IMR-90 (cell line): Measurements from ENCODE around the gene FLT3. TPM values are rescaled to one million over a fixed set of nuclear protein-coding genes. Genes with fewer than 3 reads are reported as not detected.

Experiments used
- ATAC-seq: fragments of 200-7000 bp; cut with Tn5 transposase; 2 replicates; pipeline ENCODE4 v1.9.1; 2020; ENCODE audit warnings: low read depth, mild to moderate bottlenecking, moderate library complexity
- BruUV-seq: library from RNA; stranded (reverse); fragments of 400-500 nt; replicated peaks from 2 replicates; lab custom pipeline; 2021; lab: Mats Ljungman, UMichigan
- CTCF ChIA-PET: fragments of 300-600 bp; formaldehyde crosslinking; extraction: SDS; loops from one replicate; lab custom pipeline; 2021; ENCODE audit warnings: antibody characterized with exemption; lab: Yijun Ruan, JAX
- POLR2A ChIA-PET: fragments of 300-600 bp; sonication (Branson Sonifier 250); formaldehyde crosslinking; loops from one replicate; lab custom pipeline; 2022; ENCODE audit warnings: antibody characterized with exemption; ENCODE audit not compliant: unreplicated experiment; lab: Charles Lee
- DNase-seq: peaks from one replicate; pipeline ENCODE4 v3.0.0; 2013
- H2AFZ ChIP-seq: replicated peaks from 2 replicates; pipeline ENCODE3; 2013; ENCODE audit warnings: low read length, mild to moderate bottlenecking; ENCODE audit not compliant: poor library complexity
- H2AK5ac ChIP-seq: 2 replicates; pipeline ENCODE4 v1.6.1; 2013; ENCODE audit warnings: low read depth, low read length, inconsistent platforms
- H2AK9ac ChIP-seq: replicated peaks from 2 replicates; pipeline ENCODE3; 2013; ENCODE audit warnings: mild to moderate bottlenecking, low read depth, low read length, moderate library complexity; ENCODE audit not compliant: poor library complexity
- H2BK120ac ChIP-seq: 2 replicates; pipeline ENCODE4 v1.6.1; 2013; ENCODE audit warnings: low read depth, low read length, inconsistent platforms
- H2BK15ac ChIP-seq: 3 replicates; pipeline ENCODE4 v1.6.1; 2013; ENCODE audit warnings: low read depth, low read length, inconsistent platforms
- H2BK20ac ChIP-seq: 2 replicates; pipeline ENCODE4 v1.6.1; 2013; ENCODE audit warnings: low read depth, mild to moderate bottlenecking, inconsistent platforms, low read length, moderate library complexity
- H2BK5ac ChIP-seq: 2 replicates; pipeline ENCODE4 v1.6.1; 2013; ENCODE audit warnings: mild to moderate bottlenecking, low read depth, low read length, inconsistent platforms; ENCODE audit not compliant: poor library complexity, severe bottlenecking
- H3K14ac ChIP-seq: replicated peaks from 2 replicates; pipeline ENCODE4 v1.6.1; 2013; ENCODE audit warnings: low read depth, low read length, inconsistent platforms
- H3K18ac ChIP-seq: 2 replicates; pipeline ENCODE4 v1.6.1; 2013; ENCODE audit warnings: low read depth, low read length, control low read depth
- H3K23ac ChIP-seq: 2 replicates; pipeline ENCODE4 v1.6.1; 2013; ENCODE audit warnings: low read depth, low read length, inconsistent platforms
- H3K27ac ChIP-seq: 2 replicates; pipeline ENCODE4 v1.5.1; 2013; ENCODE audit warnings: mild to moderate bottlenecking, control low read depth, low read length; ENCODE audit not compliant: insufficient read depth
- H3K27me3 ChIP-seq: 2 replicates; pipeline ENCODE4 v1.6.1; 2013; ENCODE audit warnings: low read length; ENCODE audit not compliant: control insufficient read depth, insufficient read depth
- H3K36me3 ChIP-seq: 2 replicates; pipeline ENCODE4 v1.6.1; 2013; ENCODE audit warnings: low read length, mixed read lengths; ENCODE audit not compliant: control insufficient read depth, insufficient read depth
- H3K4ac ChIP-seq: 2 replicates; pipeline ENCODE4 v1.6.1; 2013; ENCODE audit warnings: low read depth, low read length, inconsistent platforms
- H3K4me1 ChIP-seq: 2 replicates; pipeline ENCODE4 v1.6.1; 2013; ENCODE audit warnings: low read length, mixed read lengths; ENCODE audit not compliant: control insufficient read depth, insufficient read depth
- H3K4me2 ChIP-seq: 2 replicates; pipeline ENCODE4 v1.6.1; 2013; ENCODE audit warnings: low read depth, mild to moderate bottlenecking, control low read depth, low read length, moderate library complexity
- H3K4me3 ChIP-seq: 2 replicates; pipeline ENCODE4 v1.5.1; 2013; ENCODE audit warnings: low read depth, mild to moderate bottlenecking, control low read depth, low read length, moderate library complexity; ENCODE audit not compliant: insufficient read depth
- H3K56ac ChIP-seq: 2 replicates; pipeline ENCODE4 v1.6.1; 2013; ENCODE audit warnings: low read length, inconsistent platforms; ENCODE audit not compliant: insufficient read depth; ENCODE audit errors: extremely low read depth
- H3K79me1 ChIP-seq, 2 experiments: 2 replicates each; pipeline ENCODE4 v1.6.1; 2013; ENCODE audit warnings: low read length in 2 of 2, inconsistent platforms in 1 of 2, low read depth in 1 of 2
- H3K9ac ChIP-seq: 2 replicates; pipeline ENCODE4 v1.6.1; 2013; ENCODE audit warnings: low read depth, low read length, control low read depth
- H3K9me1 ChIP-seq: 2 replicates; pipeline ENCODE4 v1.6.1; 2013; ENCODE audit warnings: low read length, inconsistent platforms; ENCODE audit not compliant: insufficient read depth
- H3K9me3 ChIP-seq: 2 replicates; pipeline ENCODE4 v1.6.1; 2013; ENCODE audit warnings: low read length; ENCODE audit not compliant: control insufficient read depth, insufficient read depth
- H4K20me1 ChIP-seq: 2 replicates; pipeline ENCODE4 v1.6.1; 2013; ENCODE audit warnings: low read length, inconsistent platforms; ENCODE audit not compliant: insufficient read depth
- H4K5ac ChIP-seq: 2 replicates; pipeline ENCODE4 v1.6.1; 2013; ENCODE audit warnings: mild to moderate bottlenecking, low read depth, low read length, control low read depth
- H4K8ac ChIP-seq, 2 experiments: 2 replicates each; pipeline ENCODE4 v1.6.1; 2013; ENCODE audit warnings: low read depth in 2 of 2, low read length in 2 of 2, control low read depth in 1 of 2, inconsistent platforms in 1 of 2
- H4K91ac ChIP-seq: 2 replicates; pipeline ENCODE4 v1.6.1; 2013; ENCODE audit warnings: low read depth, low read length, inconsistent platforms; ENCODE audit not compliant: insufficient read depth
- BHLHE40 ChIP-seq: fragments of 150-350 bp; IDR thresholded peaks from 2 replicates; pipeline ENCODE4 v1.6.1; 2016; ENCODE audit warnings: mild to moderate bottlenecking, low read depth, low read length
- CEBPB ChIP-seq: IDR thresholded peaks from 2 replicates; pipeline ENCODE4 v1.6.1; 2012; ENCODE audit warnings: low read depth, low read length, improper control_type of control experiment
- CHD1 ChIP-seq: IDR thresholded peaks from 2 replicates; pipeline ENCODE4 v1.6.1; 2012; ENCODE audit warnings: low read depth, low read length, improper control_type of control experiment
- ELK1 ChIP-seq: fragments of 150-350 bp; IDR thresholded peaks from 2 replicates; pipeline ENCODE4 v1.6.1; 2016; ENCODE audit warnings: low read depth, mild to moderate bottlenecking, low read length, moderate library complexity, borderline replicate concordance
- MAFK ChIP-seq: IDR thresholded peaks from 2 replicates; pipeline ENCODE4 v1.6.1; 2012; ENCODE audit warnings: low read depth, low read length, improper control_type of control experiment
- MAZ ChIP-seq: IDR thresholded peaks from 2 replicates; pipeline ENCODE4 v1.6.1; 2012; ENCODE audit warnings: low read depth, mild to moderate bottlenecking, low read length, improper control_type of control experiment, moderate library complexity, borderline replicate concordance
- NFE2L2 ChIP-seq: fragments of 150-350 bp; IDR thresholded peaks from 2 replicates; pipeline ENCODE4 v1.6.1; 2016; ENCODE audit warnings: low read depth, mild to moderate bottlenecking, low read length
- POLR2A ChIP-seq: IDR thresholded peaks from 2 replicates; pipeline ENCODE4 v1.6.1; 2012; ENCODE audit warnings: mild to moderate bottlenecking, low read depth, low read length
- RAD21 ChIP-seq: IDR thresholded peaks from 2 replicates; pipeline ENCODE4 v1.6.1; 2012; ENCODE audit warnings: low read length, improper control_type of control experiment
- RCOR1 ChIP-seq: IDR thresholded peaks from 2 replicates; pipeline ENCODE4 v1.6.1; 2012; ENCODE audit warnings: mild to moderate bottlenecking, low read length, improper control_type of control experiment; ENCODE audit not compliant: insufficient replicate concordance
- RFX5 ChIP-seq: IDR thresholded peaks from 2 replicates; pipeline ENCODE4 v1.8.0; 2012; ENCODE audit warnings: low read depth, mild to moderate bottlenecking, low read length, moderate library complexity
- SMC3 ChIP-seq: fragments of 150-350 bp; IDR thresholded peaks from 2 replicates; pipeline ENCODE4 v1.6.1; 2016; ENCODE audit warnings: low read depth, mild to moderate bottlenecking, antibody characterized with exemption, low read length, moderate library complexity
- WGBS, 2 experiments: methylation state at CpG; one replicate each; pipeline versions ENCODE4 v1.1.5 to v1.1.7; 2013; ENCODE audit warnings: missing lambda C conversion rate in 2 of 2; ENCODE audit not compliant: insufficient read length in 1 of 2; ENCODE audit errors: extremely low coverage in 2 of 2; 5-methylcytosine and 5-hydroxymethylcytosine counted together
- dilution Hi-C: fragments of 300-500 bp; cut with HindIII; formaldehyde crosslinking; loops from one replicate; pipeline ENCODE4 v1.14.3; 2018; ENCODE audit warnings: low sequenced_read_pairs; ENCODE audit not compliant: unreplicated experiment
- in situ Hi-C: fragments of 300-500 bp; cut with MboI; formaldehyde crosslinking; loops from 3 replicates; pipeline ENCODE4 v1.14.3; 2019; ENCODE audit warnings: low sequenced_read_pairs, inconsistent platforms, mixed read lengths
- intact Hi-C: fragments of 100-400 bp; cut with micrococcal nuclease; formaldehyde crosslinking; loops from 2 replicates; pipeline ENCODE4 v1.10.0; 2022
- polyA plus RNA-seq, 3 experiments: library from polyadenylated mRNA; depleted of rRNA; stranded (reverse); fragments of >200 nt; gene quantifications; 2 replicates each; pipeline ENCODE4 v1.2.3, GENCODE V29; 2012; ENCODE audit warnings: low replicate concordance in 1 of 3
- total RNA-seq: library from RNA; depleted of rRNA; stranded (reverse); fragments of >200 nt; gene quantifications from 2 replicates; pipeline ENCODE4 v1.2.3, GENCODE V29; 2012
- TF ChIP-seq, protein P1 (sequence below): fragments of 150-350 bp; IDR thresholded peaks from 2 replicates; pipeline ENCODE4 v1.6.1; 2017; ENCODE audit warnings: mild to moderate bottlenecking, antibody characterized with exemption, low read length, low read depth
- TF ChIP-seq, protein P2 (sequence below): conservative IDR thresholded peaks from 2 replicates; pipeline ENCODE4 v1.5.1; 2012; ENCODE audit warnings: mild to moderate bottlenecking, low read depth, low read length, improper control_type of control experiment

Gene FLT3
- total and polyA plus RNA-seq, 2 of the 4 experiments (the other 2 are of a cell fraction): not detected

- no peak overlapping the region for H3K4me3 ChIP-seq
- no peak overlapping the region for H3K4ac ChIP-seq
- dilution Hi-C loops: no loop called here
- ChIA-PET CTCF (no interaction called here), POLR2A (no interaction called here)
- no peak overlapping the region for H3K27ac ChIP-seq
- no peaks in the 10 kb centered on the region for H3K9me1 ChIP-seq
- H4K5ac ChIP-seq: no peak overlapping the region
- no peak overlapping the region for H4K8ac ChIP-seq
- no peak overlapping the region for H3K18ac ChIP-seq
- no peak overlapping the region for H2BK120ac ChIP-seq
- in situ Hi-C loops: no loop called here
- intact Hi-C loops: loop anchor here (2.0 kb wide), 1 partner anchor 20 kb away; no protein-coding TSS in a partner anchor
- no TSS peak for BruUV-seq
- H3K9me3 ChIP-seq: no peaks in the 10 kb centered on the region
- no CpG with 5 or more reads among the region's 1 CpG for WGBS, 2 experiments
- H3K23ac ChIP-seq: no peak overlapping the region
- no peaks in the 10 kb centered on the region for H4K20me1 ChIP-seq
- H3K27me3 ChIP-seq: peaks cover 9% of the 10 kb centered on the region
- no peak overlapping the region for H3K4me2 ChIP-seq
- no peak overlapping the region for H2AK9ac ChIP-seq
- H3K4me1 ChIP-seq: no peaks in the 10 kb centered on the region
- no peaks in the 10 kb centered on the region for H3K79me1 ChIP-seq
- no peak for ATAC-seq
- no peak overlapping the region for H2BK5ac ChIP-seq
- H2AK5ac ChIP-seq: no peak overlapping the region
- H3K14ac ChIP-seq: no peak overlapping the region
- H3K36me3 ChIP-seq: no peaks in the 10 kb centered on the region
- no peak for TF ChIP-seq CHD1
- no peak for TF ChIP-seq MAFK
- TF ChIP-seq MAZ: no peak
- TF ChIP-seq NFE2L2: no peak
- no peak for TF ChIP-seq POLR2A
- TF ChIP-seq, protein P1, sequence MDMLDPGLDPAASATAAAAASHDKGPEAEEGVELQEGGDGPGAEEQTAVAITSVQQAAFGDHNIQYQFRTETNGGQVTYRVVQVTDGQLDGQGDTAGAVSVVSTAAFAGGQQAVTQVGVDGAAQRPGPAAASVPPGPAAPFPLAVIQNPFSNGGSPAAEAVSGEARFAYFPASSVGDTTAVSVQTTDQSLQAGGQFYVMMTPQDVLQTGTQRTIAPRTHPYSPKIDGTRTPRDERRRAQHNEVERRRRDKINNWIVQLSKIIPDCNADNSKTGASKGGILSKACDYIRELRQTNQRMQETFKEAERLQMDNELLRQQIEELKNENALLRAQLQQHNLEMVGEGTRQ: no peak
- TF ChIP-seq RCOR1: no peak
- TF ChIP-seq CEBPB: no peak
- no peak for TF ChIP-seq BHLHE40
- TF ChIP-seq, protein P2, sequence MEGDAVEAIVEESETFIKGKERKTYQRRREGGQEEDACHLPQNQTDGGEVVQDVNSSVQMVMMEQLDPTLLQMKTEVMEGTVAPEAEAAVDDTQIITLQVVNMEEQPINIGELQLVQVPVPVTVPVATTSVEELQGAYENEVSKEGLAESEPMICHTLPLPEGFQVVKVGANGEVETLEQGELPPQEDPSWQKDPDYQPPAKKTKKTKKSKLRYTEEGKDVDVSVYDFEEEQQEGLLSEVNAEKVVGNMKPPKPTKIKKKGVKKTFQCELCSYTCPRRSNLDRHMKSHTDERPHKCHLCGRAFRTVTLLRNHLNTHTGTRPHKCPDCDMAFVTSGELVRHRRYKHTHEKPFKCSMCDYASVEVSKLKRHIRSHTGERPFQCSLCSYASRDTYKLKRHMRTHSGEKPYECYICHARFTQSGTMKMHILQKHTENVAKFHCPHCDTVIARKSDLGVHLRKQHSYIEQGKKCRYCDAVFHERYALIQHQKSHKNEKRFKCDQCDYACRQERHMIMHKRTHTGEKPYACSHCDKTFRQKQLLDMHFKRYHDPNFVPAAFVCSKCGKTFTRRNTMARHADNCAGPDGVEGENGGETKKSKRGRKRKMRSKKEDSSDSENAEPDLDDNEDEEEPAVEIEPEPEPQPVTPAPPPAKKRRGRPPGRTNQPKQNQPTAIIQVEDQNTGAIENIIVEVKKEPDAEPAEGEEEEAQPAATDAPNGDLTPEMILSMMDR: no peak
- TF ChIP-seq SMC3: no peak
- no peak for TF ChIP-seq ELK1
- no peak for TF ChIP-seq RAD21
- no peak for TF ChIP-seq RFX5
- H3K9ac ChIP-seq: no peak overlapping the region
- no peak overlapping the region for H2BK20ac ChIP-seq
- H2AFZ ChIP-seq: no peak overlapping the region
- no peak for DNase-seq
- no peak overlapping the region for H4K91ac ChIP-seq
- no peak overlapping the region for H3K56ac ChIP-seq
- no peak overlapping the region for H2BK15ac ChIP-seq
Measured at GRCh38 chr13:28089065-28089464, 11.3 kb downstream of the FLT3 start.
